Measurements from ENCODE around the gene DOCK4.

- no peak for TF ChIP-seq POLR2A (IDR thresholded peaks at IDR 0.05)
- TF ChIP-seq, protein P1, sequence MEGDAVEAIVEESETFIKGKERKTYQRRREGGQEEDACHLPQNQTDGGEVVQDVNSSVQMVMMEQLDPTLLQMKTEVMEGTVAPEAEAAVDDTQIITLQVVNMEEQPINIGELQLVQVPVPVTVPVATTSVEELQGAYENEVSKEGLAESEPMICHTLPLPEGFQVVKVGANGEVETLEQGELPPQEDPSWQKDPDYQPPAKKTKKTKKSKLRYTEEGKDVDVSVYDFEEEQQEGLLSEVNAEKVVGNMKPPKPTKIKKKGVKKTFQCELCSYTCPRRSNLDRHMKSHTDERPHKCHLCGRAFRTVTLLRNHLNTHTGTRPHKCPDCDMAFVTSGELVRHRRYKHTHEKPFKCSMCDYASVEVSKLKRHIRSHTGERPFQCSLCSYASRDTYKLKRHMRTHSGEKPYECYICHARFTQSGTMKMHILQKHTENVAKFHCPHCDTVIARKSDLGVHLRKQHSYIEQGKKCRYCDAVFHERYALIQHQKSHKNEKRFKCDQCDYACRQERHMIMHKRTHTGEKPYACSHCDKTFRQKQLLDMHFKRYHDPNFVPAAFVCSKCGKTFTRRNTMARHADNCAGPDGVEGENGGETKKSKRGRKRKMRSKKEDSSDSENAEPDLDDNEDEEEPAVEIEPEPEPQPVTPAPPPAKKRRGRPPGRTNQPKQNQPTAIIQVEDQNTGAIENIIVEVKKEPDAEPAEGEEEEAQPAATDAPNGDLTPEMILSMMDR (IDR thresholded peaks at IDR 0.05): no peak
Measured at GRCh38 chr7:112084520-112084971, 121.7 kb downstream of the DOCK4 start.
